NCI-H2196 treated with DMSO at 0.1 percent for 48 hours (cell line): ENCODE data around the gene GALNT9.
"Not testable (repeated sequence)": the region's sequence is repeated elsewhere in the genome, so short reads cannot be mapped to it uniquely, and the experiment has no call there.

Experiments
- DNase-seq: peaks from one replicate; lab custom pipeline; 2025; ENCODE audit not compliant: unreplicated experiment; lab: John Stamatoyannopoulos, UW

Gene GALNT9

GRCh38 chr12:132253698-132254480, 75.5 kb downstream of the GALNT9 start:
- DNase-seq, result no peak

- DNase-seq, result not testable (repeated sequence)
Measured at GRCh38 chr12:132252981-132253380, 76.4 kb downstream of the GALNT9 start.

GRCh38 chr12:132251741-132252490, 77.5 kb downstream of the GALNT9 start:
- no peak for DNase-seq

- DNase-seq, result no peak
Measured at GRCh38 chr12:132251310-132251709, 78.1 kb downstream of the GALNT9 start.

- DNase-seq, result no peak
Measured at GRCh38 chr12:132250707-132251106, 78.7 kb downstream of the GALNT9 start.

- DNase-seq, result no peak
Measured at GRCh38 chr12:132249689-132250478, 79.5 kb downstream of the GALNT9 start.

GRCh38 chr12:132248453-132249167, 80.8 kb downstream of the GALNT9 start:
- DNase-seq, result no peak

- DNase-seq, result no peak
Measured at GRCh38 chr12:132247718-132248452, 81.5 kb downstream of the GALNT9 start.

GRCh38 chr12:132246997-132247717, 82.2 kb downstream of the GALNT9 start:
- no peak for DNase-seq

GRCh38 chr12:132245521-132246101, 83.8 kb downstream of the GALNT9 start:
- DNase-seq, result no peak

- no peak for DNase-seq
Measured at GRCh38 chr12:132244724-132245295, 84.6 kb downstream of the GALNT9 start.

GRCh38 chr12:132243596-132244310, 85.6 kb downstream of the GALNT9 start:
- no peak for DNase-seq

- not testable (repeated sequence) for DNase-seq
Measured at GRCh38 chr12:132243171-132243570, 86.2 kb downstream of the GALNT9 start.

- not testable (repeated sequence) for DNase-seq
Measured at GRCh38 chr12:132240669-132241007, 88.8 kb downstream of the GALNT9 start.

- DNase-seq, result no peak
Measured at GRCh38 chr12:132239796-132240668, 89.4 kb downstream of the GALNT9 start.

- no peak for DNase-seq
Measured at GRCh38 chr12:132239392-132239791, 90.0 kb downstream of the GALNT9 start.

- DNase-seq, result no peak
Measured at GRCh38 chr12:132238884-132239283, 90.5 kb downstream of the GALNT9 start.
